WI38 (cell line): ENCODE measurements around the gene FBXO15.

ENCODE experiments used
- H3K4me3 ChIP-seq: 2 replicates; pipeline ENCODE4 v1.5.1; 2011; ENCODE audit warnings: low read depth, mild to moderate bottlenecking, control low read depth, low read length
- CTCF ChIP-seq: IDR thresholded peaks from 2 replicates; pipeline ENCODE4 v1.5.1; 2012; ENCODE audit warnings: low read depth, mild to moderate bottlenecking, control low read depth, low read length

FBXO15 gene

DNA sequence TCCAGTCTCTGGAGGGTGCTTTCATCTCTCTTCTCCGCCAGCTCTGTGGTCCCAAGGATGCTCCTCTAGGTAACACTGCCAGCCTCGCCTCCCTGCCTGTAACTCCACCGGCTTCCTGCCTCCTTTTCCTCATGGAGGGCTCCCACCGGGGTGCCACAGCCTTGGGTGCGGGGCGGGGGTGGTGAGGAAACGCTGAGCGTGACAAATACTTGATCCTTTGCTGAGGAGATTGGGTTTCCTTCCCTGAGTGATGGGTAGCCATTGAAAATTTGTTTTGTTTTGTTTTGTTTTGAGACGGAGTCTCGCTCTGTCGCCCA lies 25.8 kb upstream of the FBXO15 start:
- no peak overlapping the region for H3K4me3 ChIP-seq
- TF ChIP-seq CTCF, result no peak

DNA sequence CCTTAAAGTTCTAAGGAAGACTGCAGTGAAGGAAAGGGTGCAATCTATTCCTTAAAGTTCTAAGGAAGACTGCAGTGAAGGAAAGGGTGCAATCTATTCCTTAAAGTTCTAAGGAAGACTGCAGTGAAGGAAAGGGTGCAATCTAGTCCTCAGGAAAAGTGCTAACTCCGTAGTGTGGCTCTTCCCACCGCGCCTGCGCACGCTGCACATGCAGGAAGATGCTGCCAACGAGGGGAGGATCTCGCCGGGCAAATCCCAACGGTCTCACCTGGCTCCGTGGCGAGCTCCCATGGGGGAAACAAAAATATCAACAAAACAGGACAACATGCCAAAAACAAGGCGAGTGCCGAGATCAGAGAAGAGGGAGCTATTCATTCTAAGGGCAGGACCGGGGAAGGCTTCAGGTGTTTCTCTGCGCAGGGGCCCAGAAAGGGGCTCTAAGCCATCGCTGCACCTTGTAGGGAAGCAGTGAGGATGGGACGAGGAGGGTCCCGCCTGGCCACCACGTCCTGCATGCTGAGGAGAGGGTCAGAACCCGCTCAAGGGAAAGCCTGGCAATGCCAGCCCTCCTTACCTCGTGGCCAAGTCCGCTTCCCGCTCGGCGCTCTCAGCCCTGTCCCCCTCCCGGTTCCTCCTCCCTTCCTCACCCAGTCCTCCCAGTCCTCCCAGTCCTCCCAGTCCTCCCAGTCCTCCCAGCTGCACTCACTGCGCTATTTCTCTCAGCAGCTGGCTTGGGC lies 25.2 kb upstream of the FBXO15 start:
- TF ChIP-seq CTCF, result no peak
- no peak overlapping the region; the same call in 1 of the 2 replicates for H3K4me3 ChIP-seq

DNA sequence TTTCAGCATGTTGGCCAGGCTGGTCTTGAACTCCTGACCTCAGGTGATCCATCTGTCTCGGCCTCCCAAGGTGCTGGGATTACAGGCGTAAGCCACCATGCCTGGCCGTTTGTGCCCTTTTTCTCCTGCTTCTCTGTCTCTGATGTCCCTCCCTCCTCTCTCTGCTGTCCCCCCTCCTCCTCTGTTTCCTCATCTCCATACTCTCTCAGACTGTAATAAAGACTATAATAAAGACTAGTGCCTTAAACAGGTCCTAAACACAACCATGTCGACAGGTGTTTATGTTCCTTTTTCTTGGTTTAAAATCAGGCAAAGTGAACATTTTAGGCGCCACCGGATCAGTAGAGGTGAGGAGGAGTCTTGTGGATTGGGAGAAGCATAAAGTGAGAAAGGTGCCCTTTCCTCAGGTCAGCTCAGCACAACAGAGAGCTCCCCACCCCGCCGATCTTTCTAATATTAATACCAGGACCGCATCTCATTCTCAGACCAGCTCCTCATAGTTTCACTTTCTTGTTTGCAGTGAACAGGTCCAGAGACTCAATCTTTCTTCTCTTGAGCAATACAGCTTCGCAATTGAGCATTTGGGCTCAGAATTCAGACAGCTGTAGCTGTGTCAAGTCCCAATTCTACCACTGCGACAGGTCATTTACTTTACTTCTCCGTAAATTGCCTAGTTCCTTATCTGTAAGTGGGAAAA lies 24.4 kb upstream of the FBXO15 start:
- peak overlapping the region; percentile 44 for H3K4me3 ChIP-seq
- no peak for TF ChIP-seq CTCF

DNA sequence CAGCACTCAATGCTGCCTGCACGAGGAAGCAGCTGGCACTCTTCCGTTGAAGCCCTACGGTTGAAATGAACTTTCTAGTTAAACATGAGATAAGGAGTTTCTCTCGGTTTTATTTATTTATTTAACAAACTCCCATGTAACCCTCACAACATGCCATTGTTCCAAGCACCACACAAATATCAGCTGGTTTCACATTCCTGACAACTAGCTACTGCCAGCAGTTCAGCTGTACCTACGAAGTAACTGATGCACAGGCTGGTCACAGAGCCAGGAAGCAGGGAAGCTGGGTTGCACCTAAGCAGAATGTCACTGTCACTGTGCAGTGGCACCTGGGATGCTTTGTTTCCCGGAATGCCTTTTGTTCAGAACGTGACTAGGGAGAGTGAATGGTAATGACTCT lies 18.8 kb upstream of the FBXO15 start:
- no peak overlapping the region for H3K4me3 ChIP-seq
- TF ChIP-seq CTCF, result no peak

GRCh38 chr18:74163019-74163660 lies 15.5 kb upstream of the FBXO15 start:
- no peak overlapping the region for H3K4me3 ChIP-seq
- no peak for TF ChIP-seq CTCF

DNA sequence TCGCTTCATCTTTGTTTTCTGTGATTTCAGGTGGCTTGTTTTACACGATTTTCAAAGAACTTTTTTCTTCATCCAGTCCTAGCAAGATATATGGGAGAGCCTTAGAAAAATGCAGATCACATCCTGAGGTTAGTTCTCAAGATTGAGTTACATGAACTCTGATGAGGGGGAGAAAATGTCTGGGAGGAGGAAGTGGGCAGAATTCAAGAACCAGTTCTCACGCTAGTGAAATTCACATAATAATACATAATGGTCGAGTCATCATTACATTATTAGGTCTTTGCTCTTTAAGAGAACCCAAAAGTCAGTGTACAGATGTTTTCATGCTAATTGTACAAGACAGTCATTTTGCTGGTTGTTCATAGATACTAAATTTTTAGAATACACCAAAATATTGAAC lies 7.6 kb upstream of the FBXO15 start:
- H3K4me3 ChIP-seq, result no peak overlapping the region

More for the DNA sequence above, 7.6 kb upstream of the FBXO15 start:
- no peak for TF ChIP-seq CTCF
